Measurements from ENCODE around the gene ZBTB40.

GRCh38 chr1:22542886-22543285, 91.2 kb downstream of the ZBTB40 start:
- TF ChIP-seq POLR2AphosphoS5 (IDR thresholded peaks at IDR 0.05; ENCODE audit: borderline replicate concordance, low read depth, low read length) (no peak), EZH2 (IDR thresholded peaks at IDR 0.05) (no peak), FOXP2 (optimal IDR thresholded peaks at IDR 0.05; ENCODE audit: control extremely low read depth, extremely low read length, insufficient read depth) (no peak)

Data from SK-N-MC (cell line).